Measurements from ENCODE around the gene PDZD8.

DNA sequence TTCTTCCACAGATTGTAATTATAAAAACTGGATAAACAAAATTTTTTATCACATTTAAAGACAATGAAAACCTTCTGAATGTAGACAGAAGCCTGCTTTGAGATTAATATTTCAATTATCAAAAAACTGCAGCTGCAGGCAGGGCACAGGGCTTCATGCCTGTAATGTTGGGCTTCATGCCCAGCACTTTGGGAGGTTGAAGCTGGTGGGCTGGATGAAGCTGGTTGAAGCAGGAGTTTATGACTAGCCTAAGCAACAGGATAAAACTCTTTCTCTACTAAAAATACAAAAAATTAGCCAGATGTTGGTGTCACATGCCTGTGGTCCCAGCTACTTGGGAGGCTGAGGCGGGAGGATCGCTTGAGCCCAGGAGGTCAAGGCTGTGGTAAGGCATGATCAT lies 41.2 kb downstream of the PDZD8 start:
- TF ChIP-seq, protein P1, sequence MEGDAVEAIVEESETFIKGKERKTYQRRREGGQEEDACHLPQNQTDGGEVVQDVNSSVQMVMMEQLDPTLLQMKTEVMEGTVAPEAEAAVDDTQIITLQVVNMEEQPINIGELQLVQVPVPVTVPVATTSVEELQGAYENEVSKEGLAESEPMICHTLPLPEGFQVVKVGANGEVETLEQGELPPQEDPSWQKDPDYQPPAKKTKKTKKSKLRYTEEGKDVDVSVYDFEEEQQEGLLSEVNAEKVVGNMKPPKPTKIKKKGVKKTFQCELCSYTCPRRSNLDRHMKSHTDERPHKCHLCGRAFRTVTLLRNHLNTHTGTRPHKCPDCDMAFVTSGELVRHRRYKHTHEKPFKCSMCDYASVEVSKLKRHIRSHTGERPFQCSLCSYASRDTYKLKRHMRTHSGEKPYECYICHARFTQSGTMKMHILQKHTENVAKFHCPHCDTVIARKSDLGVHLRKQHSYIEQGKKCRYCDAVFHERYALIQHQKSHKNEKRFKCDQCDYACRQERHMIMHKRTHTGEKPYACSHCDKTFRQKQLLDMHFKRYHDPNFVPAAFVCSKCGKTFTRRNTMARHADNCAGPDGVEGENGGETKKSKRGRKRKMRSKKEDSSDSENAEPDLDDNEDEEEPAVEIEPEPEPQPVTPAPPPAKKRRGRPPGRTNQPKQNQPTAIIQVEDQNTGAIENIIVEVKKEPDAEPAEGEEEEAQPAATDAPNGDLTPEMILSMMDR (IDR thresholded peaks at IDR 0.05) = no peak
- no peak for TF ChIP-seq POLR2A (IDR thresholded peaks at IDR 0.05)

All from adrenal gland (tissue), 5 donors.